M059J (cell line): ENCODE results near the gene CBX8. TPM values are rescaled to one million over a fixed set of nuclear protein-coding genes. Genes with fewer than 3 reads are reported as not detected.
A peak's percentile ranks its signal among the peaks of the same experiment; 100 is the strongest.

ENCODE experiments used
- DNase-seq: peaks from one replicate; pipeline ENCODE4 v3.0.0-alpha.2; 2012; ENCODE audit warnings: low read depth
- total RNA-seq: library from RNA; depleted of rRNA; stranded (reverse); fragments of >200 nt; shearing (Covaris generic); gene quantifications from 2 replicates; pipeline ENCODE4 v1.2.3, GENCODE V29; 2014; rRNA removed

CBX8 gene
- total RNA-seq, result 7.3 and 11.2 TPM in 2 replicates

DNA sequence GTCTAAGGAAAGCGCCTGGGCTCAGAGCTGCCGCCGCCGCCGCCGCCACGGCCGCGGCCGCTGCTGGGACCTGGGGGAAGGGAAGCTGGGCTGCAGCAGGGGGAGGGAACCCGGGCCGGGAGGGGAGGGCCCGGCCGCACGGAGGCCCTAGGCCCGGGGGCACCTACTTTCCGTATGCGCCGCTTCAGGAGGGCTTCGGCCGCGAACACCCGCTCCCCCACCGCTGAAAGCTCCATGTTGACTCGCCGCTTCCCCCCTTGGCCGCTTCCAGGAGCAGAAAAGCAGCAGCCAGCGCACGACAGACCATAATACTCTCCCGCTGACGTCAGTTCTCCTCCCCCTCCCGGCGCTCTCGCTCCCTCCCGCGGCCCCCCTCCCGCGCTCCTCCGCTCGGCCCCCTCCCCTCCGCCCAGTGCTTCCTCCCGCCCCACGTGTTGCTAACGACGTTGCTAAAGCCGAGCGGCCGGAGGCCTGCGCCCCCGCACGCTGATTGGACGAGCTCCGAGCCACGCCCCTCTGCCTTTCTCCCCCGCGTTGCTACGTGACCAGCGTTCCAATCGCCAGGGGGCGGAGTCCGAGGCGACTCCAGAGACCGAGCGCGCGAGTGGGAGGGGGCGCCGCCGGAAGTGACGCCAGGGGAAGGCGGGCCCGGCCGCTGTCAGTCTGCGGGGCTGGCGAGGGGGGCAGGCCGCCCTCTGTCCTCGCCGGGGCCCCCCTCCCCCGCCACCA is at the start of gene CBX8:
TSS of gene CBX8 (minus strand) at position 315 of the 729 bp plus-strand sequence. CDS start at position 236, 79 bp downstream.
- peak; percentile 98 for DNase-seq

DNA sequence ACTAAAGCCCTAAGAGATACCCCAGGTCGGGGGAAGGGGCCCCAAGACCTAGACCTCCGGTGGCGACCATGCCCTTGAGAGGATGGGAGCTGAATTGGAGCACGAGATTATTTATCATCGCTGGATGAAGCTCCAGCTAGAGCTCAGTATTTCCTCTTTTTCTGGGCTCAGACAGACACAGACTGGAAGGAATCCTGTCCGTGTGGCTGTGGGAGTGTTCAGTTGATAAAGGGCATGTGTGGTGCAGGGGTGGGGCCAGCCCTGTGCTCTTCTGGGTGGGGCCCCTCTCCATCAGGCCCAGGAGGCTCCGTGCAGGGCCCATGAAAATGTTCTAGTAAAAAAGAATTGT is 48.7 kb upstream of the CBX8 start:
- DNase-seq, result no peak

DNA sequence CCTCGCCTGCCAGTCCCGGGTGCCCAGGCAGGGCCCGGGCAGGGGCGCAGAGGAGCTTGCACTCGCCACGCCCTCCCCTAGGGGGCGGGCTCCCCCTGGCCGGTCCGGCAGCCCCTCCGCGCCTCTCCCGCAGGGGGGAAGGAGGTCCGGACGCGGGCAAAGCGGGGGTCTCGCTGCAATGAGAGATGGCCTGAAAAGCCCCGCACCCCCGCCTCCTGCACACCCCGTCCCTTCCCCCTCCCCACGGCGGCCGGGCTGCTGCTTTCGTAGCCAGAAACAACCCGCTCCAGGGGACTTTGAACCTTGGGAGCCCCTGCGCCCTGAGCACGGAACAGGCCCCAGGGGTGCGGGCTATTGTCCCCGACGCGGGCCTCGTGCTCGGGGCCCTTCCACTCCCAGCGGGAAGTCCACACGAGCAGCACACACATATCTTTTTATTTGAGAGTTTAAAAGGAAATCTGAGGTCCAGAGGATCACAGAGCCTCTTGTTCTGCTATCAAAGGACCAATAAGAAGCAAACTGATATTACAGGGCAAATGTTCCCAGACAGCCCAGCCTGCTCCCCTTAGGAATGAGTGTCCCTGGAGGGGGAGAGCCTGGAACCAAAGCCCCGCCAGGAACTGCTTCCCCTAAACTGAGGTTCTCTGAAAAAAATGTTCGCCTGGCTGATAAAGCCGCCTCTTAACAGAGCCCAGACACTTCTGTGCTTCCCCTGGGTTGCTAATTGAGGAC is 48.2 kb upstream of the CBX8 start:
- no peak for DNase-seq

DNA sequence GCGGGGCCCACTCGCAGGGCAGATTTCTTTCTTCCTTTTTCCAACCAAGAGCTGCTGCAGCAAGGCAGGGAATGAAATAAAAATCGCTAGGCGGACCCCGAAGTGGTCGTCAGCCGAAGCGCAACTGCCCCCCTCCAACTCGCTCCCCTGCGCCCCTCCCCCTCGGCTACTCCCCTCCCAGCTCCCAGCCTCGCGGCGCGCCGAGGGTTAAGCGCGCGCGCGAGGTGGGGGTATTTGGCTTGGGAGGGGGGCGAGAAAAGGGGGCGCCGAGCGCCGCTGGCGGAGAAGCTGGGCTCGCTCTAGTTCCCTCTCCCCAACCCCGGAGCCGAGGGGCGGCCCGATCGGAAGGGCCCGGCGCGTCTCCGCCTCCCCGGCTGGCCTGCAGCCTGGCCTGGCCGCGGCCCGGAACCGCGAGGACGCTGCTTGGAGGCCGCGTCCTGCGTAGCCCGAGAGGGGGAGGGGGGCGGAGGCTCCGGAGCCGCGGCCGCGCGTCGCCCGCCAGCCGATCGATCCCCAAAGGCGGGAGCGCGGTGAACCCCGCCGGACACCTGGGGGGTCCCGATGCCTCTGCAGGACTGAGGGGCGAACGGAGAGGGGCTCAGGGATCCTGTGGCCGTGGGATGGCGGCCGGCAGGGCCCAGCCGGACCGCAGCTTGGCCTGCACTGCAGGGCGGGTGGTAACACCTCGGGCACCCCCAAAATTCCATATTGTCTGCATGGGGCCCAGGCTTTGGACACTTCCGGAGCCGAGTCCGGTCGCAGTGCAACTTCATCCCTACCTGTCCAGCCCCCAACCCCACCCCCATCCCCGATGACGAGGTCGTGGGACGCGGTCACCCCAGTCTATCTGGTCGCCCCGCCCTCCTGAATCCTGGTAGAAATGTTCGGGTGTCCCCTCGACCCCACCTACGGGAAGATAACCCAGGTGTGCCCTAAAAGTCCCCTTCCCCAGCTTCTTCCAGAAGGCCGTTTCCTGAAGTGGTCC is 47.2 kb upstream of the CBX8 start:
- peak; percentile 64 for DNase-seq

DNA sequence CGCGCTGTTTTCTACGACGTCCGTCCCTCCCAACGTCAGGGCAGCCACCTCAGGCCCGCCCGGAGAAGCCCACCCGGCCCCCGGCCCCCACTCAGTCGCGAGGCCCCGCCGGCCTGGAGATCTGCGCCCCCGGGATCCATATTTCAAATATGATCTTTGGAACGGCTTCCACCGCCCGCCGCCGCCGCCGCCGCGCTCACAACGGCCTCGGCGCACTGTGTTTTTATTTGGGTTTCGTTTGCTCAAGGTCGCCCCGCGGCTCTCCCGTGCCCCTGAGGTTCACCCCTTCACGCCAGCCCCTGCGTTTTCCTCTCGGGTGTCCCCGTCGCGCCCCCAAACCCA is 46.6 kb upstream of the CBX8 start:
- DNase-seq, result no peak

DNA sequence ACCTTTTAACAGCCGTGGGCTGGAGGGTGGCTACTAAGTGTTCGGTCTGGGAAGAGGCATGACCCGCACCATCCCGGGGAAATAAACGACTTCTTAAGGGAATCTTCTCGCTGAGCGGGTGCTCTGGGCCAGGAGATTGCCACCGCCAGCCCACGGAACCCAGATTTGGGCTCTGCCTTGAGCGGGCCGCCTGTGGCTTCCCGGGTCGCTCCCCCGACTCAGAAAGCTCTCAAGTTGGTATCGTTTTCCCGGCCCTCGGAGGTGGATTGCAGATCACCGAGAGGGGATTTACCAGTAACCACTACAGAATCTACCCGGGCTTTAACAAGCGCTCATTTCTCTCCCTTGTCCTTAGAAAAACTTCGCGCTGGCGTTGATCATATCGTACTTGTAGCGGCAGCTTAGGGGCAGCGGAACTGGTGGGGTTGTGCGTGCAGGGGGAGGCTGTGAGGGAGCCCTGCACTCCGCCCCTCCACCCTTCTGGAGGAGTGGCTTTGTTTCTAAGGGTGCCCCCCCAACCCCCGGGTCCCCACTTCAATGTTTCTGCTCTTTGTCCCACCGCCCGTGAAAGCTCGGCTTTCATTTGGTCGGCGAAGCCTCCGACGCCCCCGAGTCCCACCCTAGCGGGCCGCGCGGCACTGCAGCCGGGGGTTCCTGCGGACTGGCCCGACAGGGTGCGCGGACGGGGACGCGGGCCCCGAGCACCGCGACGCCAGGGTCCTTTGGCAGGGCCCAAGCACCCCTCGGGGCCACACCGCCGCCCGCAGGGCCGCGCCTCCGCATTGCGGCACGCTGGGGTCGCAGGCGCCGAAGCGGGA is 46.0 kb upstream of the CBX8 start:
- peak; percentile 43 for DNase-seq

DNA sequence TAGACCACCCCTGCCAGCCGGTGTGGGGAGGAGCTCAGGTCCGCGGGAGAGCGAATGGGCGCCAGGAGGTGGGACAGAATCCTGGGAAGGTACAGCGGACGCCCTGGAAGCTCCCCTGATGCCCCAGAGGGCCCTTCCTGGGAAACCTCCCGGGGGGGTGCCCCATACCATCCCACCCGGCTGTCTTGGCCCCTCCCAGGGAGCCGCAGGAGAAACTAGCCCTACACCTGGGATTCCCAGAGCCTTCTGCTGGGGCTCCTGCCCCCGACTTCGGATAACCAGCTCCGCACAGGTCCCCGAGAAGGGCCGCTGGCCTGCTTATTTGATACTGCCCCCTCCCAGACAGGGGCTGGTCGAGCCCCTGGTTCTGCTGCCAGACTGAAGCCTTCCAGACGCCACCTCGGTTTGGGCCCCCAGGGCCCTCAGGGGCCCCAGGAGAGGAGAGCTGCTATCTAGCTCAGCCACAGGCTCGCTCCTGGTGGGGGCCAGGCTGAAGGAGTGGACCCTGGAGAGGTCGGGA is 45.3 kb upstream of the CBX8 start:
- no peak for DNase-seq

DNA sequence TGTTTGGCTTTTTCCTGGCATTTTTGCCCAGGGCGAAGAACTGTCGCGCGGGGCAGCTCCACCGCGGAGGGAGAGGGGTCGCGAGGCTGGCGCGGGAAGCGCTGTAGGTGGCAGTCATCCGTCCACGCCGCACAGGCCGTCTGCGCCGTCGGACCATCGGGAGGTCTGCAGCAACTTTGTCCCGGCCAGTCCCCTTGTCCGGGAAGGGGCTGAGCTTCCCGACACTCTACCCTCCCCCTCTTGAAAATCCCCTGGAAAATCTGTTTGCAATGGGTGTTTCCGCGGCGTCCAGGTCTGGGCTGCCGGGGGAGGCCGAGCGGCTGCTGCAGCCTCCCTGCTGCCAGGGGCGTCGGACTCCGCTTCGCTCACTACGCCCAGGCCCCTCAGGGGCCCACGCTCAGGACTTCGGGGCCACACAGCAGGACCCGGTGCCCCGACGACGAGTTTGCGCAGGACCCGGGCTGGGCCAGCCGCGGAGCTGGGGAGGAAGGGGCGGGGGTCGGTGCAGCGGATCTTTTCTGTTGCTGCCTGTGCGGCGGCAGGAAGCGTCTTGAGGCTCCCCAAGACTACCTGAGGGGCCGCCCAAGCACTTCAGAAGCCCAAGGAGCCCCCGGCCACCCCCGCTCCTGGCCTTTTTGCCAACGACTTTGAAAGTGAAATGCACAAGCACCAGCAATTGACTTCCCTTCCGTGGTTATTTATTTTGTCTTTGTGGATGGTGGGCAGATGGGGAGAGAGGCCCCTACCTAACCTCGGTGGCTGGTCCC is 44.7 kb upstream of the CBX8 start:
- DNase-seq, result no peak

DNA sequence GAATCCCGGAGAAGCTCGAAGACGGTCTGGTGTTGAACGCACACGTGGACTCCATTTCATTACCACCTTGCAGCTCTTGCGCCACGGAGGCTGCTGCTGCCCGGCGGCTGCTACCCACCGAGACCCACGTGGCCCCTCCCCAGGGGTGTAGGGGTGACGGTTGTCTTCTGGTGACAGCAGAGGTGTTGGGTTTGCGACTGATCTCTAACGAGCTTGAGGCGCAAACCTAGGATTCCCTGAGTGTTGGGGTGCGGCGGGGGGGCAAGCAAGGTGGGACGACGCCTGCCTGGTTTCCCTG is 44.1 kb upstream of the CBX8 start:
- no peak for DNase-seq

DNA sequence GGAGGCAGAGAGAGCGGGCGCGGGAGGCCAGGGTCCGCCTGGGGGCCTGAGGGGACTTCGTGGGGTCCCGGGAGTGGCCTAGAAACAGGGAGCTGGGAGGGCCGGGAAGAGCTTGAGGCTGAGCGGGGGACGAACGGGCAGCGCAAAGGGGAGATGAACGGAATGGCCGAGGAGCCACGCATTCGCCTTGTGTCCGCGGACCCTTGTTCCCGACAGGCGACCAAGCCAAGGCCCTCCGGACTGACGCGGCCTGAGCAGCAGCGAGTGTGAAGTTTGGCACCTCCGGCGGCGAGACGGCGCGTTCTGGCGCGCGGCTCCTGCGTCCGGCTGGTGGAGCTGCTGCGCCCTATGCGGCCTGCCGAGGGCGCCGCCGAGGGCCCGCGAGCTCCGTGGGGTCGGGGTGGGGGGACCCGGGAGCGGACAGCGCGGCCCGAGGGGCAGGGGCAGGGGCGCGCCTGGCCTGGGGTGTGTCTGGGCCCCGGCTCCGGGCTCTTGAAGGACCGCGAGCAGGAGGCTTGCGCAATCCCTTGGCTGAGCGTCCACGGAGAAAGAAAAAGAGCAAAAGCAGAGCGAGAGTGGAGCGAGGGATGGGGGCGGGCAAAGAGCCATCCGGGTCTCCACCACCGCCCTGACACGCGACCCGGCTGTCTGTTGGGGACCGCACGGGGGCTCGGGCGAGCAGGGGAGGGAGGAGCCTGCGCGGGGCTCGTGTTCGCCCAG is 43.6 kb upstream of the CBX8 start:
- no peak for DNase-seq

DNA sequence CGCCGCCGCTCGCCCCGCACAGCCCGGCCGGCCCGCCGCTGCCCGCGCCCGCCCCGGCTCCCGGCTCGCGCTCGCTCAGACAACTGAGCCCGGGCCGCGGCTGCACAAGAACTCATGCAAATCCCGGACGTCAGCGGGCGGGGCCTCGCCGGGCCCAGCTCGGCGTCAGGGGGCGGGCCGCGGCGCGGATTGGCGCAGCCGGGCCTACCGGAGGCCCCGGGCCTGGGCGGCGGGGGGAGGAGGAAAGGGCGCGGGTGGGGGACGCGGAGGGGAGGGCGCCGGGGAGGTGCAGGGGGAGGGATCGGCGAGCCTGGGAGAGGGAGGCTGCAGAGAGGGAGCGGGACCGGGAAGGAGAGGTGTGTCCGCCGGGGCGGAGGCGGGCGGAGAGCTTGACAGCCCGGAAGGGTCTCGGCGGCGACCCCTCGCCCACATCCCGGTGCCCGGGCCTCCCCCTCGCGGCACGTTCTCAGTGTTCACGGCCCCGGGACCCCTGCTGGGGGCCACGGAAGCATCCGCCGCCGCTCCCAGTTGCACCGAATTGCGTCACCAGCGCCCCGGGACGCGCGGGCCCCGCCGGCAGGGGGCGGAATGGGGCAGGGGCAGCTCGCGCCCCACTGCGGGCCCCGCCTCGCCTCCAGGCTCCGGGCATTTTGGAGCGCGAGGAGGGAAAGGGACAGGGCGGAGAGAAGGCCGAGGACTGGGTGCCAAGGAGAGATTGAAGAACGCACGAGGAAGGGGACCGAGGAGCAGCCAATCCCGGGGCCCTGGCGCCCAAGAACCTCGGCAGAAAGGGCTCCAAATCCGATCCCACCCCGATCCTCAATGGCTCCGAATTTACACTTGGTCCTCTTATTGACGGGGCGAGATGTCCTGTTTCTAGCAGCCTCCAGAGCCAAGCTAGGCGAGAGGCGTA is 42.7 kb upstream of the CBX8 start, which contains the start of gene CBX4:
TSS of gene CBX4 (minus strand) at position 85 of the 913 bp plus-strand sequence. CDS start 189 bp downstream, outside the sequence.
- DNase-seq, result peak; percentile 90

DNA sequence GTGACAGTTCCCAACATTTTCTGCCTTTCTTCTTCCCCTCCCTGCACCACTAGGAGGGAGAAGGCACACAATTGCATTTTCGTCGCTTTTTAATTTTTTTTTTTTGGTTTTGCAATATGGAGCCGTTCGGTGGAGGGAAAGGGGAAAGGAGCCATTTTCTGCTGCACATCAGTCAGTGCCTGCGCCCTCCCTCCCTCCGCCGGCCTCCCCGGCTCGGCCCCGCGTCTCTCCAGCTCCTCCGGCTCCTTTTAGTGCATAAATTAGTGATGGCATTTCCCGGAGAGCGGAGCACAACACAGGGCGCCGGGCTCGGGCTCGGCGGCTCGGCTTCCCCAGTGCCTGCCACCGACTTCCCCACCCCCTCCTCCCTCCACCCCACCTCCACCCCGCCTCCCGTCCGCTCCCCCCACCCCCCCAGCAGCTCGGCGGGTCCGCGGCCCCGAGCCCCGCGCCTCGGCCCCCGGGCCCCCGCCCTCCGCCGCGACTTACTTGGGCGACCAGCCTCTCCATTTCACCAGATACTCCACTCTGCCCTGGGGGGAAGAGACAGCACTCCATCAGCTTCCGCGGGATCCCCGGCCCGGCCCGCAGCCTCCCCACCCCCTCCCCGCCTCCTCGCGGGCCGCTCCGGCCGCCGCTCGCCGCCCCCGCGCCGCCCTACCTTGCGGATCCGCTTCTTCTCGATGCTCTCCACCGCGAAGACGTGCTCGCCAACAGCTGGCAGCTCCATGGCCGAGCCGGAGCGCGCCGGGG is 41.8 kb upstream of the CBX8 start:
- peak; percentile 63 for DNase-seq

DNA sequence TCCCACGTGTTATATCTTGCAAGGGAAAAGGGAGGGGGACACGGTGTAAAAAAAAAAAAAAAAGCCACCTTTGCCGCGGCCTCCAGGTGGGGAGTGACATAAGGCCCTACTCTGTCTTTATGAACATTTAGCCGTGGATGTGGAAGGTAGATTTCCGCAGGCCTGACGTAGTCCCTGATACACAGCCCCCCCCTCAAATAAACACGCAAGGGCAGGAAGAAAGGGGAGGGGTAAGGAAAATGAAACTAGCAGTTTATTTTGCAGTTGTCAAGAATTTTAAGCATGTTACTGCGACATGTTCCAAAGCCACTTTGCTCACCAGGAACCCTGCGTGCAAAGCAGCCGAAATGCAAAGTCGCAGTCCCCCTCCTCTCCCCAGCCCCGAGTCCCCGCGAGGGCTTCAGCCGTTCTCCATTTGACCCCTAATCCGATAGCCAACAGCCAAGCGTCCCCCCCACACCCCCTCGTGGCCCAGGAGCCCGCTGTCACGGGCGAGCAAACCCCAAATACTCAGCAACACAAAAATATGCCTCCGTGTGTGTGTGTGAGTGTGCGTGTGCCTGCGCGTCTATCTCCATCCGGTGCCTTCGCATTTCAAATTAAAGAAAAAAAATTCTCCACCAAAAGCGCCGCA is 41.1 kb upstream of the CBX8 start:
- no peak for DNase-seq

DNA sequence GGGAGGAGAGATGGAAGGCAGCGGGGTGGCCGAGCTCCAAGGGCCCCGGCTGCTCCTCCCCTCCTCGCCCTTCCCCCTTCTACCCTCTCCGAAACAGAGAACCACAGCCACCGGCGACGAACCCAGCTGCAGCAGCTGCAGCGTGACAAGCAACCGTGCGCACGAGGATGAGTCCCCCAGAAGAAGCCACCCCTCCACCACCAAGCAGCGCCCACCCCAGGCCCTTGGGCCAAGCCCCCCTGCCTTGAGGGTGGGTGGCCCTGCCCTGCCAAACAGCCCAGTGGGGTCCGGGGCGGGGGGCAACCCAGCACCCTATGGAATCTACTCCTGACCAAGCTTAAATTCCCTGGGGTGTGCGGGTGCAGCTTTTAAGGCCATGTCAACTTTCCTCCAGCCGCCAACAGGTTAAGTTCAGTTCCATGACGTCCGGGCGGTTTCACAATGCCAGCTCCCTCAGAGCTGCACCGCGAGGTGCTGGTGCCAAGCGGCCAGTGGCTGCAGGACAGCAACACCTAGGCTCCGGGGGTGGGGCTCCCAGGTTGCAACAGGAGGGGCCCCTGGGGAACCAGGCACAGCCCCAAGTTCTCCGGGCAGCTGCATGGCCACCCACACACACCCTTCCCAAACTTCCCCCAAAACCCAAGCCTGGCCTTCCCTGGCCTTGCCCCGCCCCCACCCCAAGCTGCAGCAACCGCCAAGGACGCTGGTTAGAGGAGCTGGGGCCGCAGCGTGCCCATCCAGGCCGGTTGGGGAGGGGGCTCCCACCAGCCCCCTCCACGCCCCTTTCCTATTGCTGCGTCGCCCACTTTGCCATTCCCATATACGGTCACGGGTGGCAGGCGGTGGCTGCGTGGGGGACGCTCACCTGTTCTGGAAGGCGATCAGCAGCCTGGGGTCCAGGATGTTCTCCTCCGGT is 40.4 kb upstream of the CBX8 start:
- DNase-seq, result peak; percentile 45

DNA sequence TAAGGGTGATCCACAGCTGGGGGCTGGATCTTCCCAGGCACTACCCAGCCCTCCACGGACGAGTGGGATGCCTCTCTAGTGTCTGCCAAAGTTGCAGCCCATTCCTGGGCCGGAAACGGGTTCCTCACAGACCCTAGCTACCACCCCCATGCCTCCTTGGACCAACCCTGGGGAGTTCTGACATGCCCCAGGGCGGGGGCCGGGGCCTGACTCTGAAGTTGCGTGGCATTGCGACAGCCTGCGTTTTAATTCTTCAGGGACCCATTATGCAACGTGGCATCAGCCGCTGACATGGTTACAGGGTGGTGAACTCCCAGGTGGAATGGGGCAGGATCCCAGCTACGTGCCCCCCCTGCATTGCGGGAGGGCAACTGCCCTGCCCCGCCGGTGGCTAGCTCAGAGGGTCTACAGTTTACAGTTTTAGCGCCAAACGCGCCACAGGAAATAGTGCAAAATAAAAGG is 39.7 kb upstream of the CBX8 start:
- no peak for DNase-seq

DNA sequence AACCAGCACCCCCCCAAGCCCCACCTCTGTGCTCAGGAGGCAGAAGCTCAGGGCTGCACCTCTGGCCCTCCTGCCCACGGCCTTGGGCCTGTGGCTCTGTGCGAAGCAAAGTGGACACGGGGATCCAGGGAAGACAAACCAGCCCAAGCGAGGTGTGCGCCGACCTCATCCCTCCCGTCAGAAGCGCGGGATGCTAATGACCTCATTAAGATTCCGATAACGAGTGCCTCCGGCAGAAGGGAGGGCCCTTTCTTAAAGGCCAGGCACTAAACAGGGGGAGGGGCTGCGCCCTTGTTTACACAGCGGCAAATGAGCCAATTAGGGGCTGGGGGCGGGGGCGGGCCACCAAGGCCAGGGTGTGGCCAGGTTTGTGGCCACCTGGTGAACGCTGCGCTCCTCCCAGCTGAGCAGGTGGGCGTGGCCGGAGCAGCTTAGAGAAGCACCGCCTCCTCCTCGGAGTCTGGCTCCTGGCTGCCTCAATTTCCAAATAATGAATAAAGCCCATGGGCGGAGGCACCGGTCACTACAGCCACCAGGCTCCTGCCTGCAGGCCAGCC is 39.2 kb upstream of the CBX8 start:
- DNase-seq, result no peak
